Right lobe of liver (tissue), 4 donors: Measurements from ENCODE around the gene DYNC1I2.

Experiments
- CTCF ChIP-seq, 4 donors: fragments of 200-600 bp in 3 of 4; fragments of 450-650 bp in 1 of 4; IDR thresholded peaks; one replicate each; pipeline versions ENCODE4 v1.5.1 to v1.8.0; 2016 to 2022; ENCODE audit warnings: antibody characterized with exemption in 4 of 4, mild to moderate bottlenecking in 2 of 4
- POLR2A ChIP-seq: fragments of 450-650 bp; IDR thresholded peaks from one replicate; pipeline ENCODE4 v1.6.1; 2017; ENCODE audit warnings: antibody characterized with exemption, mild to moderate bottlenecking
- donor health status: DM: no; HTN: no; CAD: no.
- donor health status: DM: no; HTN: no; CAD: no.
- donor health status: DM: no; HTN: yes; CAD: no.

DNA sequence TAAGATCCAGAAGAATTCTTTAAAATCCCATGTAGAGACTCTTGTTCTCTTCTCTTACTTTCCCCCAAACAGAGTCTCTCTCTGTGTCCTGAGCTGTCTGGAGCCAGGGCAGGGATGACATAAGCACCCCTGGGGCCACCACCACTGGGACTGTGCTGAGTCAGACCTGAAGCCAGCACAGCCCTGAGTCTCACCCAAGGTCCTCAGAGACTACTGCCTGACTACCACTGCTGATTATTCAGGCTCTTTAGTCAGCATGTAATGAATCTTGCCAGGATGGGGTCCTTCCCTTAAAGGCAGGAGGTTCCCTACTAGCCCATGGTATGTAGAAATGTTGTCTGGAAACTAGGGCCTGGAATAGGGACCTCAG, 34.9 kb upstream of the DYNC1I2 start:
- TF ChIP-seq CTCF (IDR thresholded peaks at IDR 0.05), result no peak
- TF ChIP-seq POLR2A, result no peak
